Middle frontal gyrus (tissue), 1 donor: ENCODE measurements around the gene ASCL2.
"Not testable (repeated sequence)": the region's sequence is repeated elsewhere in the genome, so short reads cannot be mapped to it uniquely, and the experiment has no call there.

ENCODE experiments used
- DNase-seq: peaks from one replicate; pipeline ENCODE4 v3.0.0-alpha.2; 2015; ENCODE audit warnings: low spot score; ENCODE audit errors: extremely low spot score

The ASCL2 gene

GRCh38 chr11:2261436-2262230, 8.8 kb downstream of the ASCL2 start:
- DNase-seq, result no peak

- no peak for DNase-seq
These were observed 9.7 kb downstream of the ASCL2 start for GRCh38 chr11:2260491-2261364.

- DNase-seq, result no peak
These were observed 10.4 kb downstream of the ASCL2 start for GRCh38 chr11:2259897-2260451.

- no peak for DNase-seq
These were observed 10.9 kb downstream of the ASCL2 start for GRCh38 chr11:2259466-2259830.

GRCh38 chr11:2258501-2259465, 11.6 kb downstream of the ASCL2 start:
- DNase-seq, result no peak

GRCh38 chr11:2256951-2257700, 13.3 kb downstream of the ASCL2 start:
- DNase-seq, result no peak

GRCh38 chr11:2256293-2256913, 14.0 kb downstream of the ASCL2 start:
- no peak for DNase-seq

- DNase-seq, result no peak
These were observed 18.4 kb downstream of the ASCL2 start for GRCh38 chr11:2252018-2252417.

GRCh38 chr11:2251138-2251537, 19.2 kb downstream of the ASCL2 start:
- DNase-seq, result no peak

- no peak for DNase-seq
These were observed 19.9 kb downstream of the ASCL2 start for GRCh38 chr11:2250485-2250884.

- DNase-seq, result no peak
These were observed 20.3 kb downstream of the ASCL2 start for GRCh38 chr11:2250041-2250440.

- no peak for DNase-seq
These were observed 21.0 kb downstream of the ASCL2 start for GRCh38 chr11:2249189-2249916.

- DNase-seq, result no peak
These were observed 21.6 kb downstream of the ASCL2 start for GRCh38 chr11:2248762-2249161.

GRCh38 chr11:2248242-2248641, 22.1 kb downstream of the ASCL2 start:
- no peak for DNase-seq

GRCh38 chr11:2247496-2247895, 22.9 kb downstream of the ASCL2 start:
- no peak for DNase-seq

GRCh38 chr11:2240834-2241233, 29.6 kb downstream of the ASCL2 start:
- no peak for DNase-seq

- DNase-seq, result no peak
These were observed 32.7 kb downstream of the ASCL2 start for GRCh38 chr11:2237457-2238238.

GRCh38 chr11:2236381-2237134, 33.8 kb downstream of the ASCL2 start:
- DNase-seq, result not testable (repeated sequence)
